ENCODE measurements around the gene SELENOM. TPM values are rescaled to one million over a fixed set of nuclear protein-coding genes. Genes with fewer than 3 reads are reported as not detected.

SELENOM gene, protein sequence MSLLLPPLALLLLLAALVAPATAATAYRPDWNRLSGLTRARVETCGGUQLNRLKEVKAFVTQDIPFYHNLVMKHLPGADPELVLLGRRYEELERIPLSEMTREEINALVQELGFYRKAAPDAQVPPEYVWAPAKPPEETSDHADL
- 69.8 and 146 TPM in 2 replicates for total RNA-seq

DNA sequence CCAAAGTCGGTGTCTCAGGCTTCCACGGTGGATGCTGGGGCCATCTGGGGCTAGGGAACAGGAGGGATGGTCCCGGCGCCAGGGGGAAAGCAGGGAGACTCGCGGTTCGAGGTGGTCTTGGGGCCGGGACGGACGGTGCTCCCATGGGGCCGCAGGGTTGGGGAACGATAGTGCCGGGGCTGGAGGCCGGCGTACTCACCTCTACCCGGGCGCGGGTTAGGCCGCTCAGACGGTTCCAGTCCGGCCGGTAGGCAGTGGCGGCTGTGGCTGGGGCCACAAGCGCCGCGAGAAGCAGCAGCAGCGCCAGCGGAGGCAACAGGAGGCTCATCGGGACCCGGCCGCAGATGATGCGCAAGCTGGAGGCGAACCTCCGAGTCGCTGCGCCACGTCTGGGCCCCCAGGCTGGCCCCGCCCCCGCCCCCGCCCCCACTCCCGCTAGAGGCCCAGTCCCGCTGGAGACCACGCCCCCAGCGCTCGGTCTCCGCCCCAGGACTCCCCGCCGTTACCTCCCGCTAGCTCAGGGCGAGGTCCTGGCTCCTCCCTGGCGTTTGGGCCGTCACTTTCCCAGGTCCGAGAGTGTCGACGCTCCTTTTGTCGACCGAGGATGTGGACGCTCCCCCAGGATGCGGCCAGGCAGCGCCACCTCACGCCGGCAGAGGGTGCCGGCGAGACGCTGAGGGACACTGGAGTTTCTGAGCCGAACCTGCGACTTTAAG, at the start of gene SELENOM:
Gene SELENOM (minus strand): TSS at position 391 of the 716 bp plus-strand sequence. CDS start 63 bp downstream, at position 328.

DNA sequence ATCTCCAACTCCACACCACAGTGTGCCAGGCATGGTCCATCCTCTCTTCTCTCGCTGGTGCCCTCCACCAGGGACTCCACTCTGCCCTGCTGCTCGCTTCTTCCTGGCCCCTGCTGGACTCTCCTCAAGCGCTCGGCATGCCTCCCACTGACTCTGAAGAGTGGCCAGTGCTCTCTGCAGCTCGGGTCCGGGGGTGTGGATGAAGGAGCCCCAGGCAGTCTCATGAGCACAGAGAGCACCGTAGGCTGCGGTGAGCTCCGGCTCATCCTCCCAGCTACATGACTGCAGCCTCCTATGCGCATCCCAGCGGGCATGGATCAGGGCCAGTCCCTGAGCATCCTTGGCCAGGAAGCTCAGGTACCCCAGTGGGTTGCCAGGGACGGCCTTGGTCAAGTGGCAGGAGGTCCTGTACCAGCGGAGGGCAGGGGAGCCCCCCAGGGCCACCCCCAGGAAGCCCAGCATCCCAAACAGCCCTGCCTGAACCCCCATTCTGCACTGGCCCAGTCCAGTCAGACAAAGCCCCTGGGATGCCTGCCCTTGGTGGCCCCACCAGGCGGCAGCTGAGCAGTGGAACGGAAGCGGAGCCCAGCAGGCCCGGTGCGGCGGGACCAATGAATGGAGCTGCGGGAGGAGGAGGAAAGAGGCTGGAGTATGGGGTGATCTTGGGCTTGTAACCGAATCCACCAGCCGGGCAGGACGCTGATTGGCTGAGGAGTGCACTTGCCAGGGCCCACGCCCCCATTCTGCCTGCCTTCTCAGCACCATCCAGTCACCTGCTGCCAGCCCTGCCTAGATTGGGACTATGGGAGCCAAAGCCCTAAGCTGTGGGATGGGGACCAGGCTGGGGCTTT, 32.7 kb upstream of the SELENOM start, which contains the start of gene PLA2G3:
Gene PLA2G3 (minus strand): TSS at position 643 of the 851 bp plus-strand sequence. CDS start 154 bp downstream, at position 489.

DNA sequence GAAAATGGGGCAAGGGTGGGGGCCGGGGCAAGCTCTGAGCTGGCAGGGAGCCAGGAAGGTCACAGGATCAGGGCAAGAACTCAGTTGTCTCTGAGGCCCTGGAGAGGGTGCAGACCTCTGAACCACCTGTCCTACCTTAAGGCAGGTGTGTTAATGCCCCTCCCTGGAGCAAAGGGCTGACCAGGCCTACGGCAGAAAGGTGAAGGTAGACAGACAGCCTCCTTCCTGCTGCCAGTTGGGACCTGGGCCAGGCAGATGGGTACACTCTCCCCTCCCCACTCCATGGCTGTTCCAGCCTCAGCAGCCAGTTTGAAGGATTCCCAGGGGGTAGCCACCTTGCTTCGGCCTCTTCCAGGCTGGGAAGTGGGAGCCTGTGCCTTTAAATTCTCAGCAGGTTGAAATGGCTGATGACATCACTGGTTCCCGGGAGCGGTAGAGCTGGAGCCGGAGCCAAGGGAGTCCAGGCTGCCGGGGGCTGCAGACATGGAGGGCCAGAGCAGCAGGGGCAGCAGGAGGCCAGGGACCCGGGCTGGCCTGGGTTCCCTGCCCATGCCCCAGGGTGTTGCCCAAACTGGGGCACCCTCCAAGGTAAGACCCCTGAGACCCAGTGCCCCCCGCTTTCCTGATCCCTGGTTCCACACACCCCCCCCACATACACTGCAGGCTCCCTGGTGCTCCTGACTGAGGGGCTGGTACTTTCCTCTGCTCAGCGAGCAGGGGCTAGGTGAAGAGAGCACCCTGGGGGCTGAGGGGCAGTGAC, 15.3 kb upstream of the SELENOM start, which contains the start of gene INPP5J:
Gene INPP5J (plus strand): TSS at position 435 of the 760 bp plus-strand sequence. CDS start 49 bp downstream, at position 484.

DNA sequence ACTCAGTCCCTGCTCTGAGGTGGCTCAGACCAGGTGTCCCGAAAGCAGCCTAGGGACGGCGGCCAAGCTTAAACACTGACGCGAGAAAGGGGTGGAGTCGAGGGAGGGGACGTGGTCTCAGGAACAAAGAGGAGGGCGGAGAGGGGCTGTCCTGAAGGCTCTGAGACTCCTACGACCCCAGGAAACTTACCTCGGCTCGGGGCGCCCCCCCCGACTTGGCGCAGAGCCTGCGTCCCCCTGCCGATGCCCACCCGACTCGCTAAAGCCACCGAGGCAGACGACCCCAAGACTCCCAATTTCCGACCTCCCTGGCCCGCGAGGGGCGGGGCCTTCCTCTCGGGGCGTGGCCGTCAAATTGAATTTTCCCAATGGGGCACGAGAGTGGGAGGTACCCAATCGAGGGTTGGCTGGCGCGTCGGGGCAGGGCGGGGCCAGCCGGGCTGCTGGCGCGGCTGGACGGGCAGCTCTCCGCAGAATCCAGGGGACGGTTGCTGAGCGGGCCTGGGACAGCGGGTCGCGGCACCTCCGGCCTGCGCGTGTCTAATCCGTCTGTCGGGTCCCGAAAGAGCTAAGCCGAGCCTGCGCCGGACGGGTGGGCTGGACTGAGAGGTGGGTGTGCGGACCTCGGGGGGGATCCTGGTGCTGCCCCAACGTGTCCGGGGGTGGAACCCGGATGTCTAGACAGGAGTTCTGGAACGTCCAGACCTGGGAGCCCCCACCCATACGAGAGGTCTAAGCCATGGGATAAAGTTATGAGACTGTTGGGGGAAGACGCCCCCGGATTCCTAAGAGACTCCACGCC, 26.3 kb downstream of the SELENOM start, which contains the start of gene SMTN:
Gene SMTN (plus strand): TSS at position 471 of the 802 bp plus-strand sequence. CDS start 1,941 bp downstream, outside the sequence.

Other genes with a start within 250 kb of the SELENOM start
- gene MORC2, start 138.8 kb downstream of the SELENOM start, total RNA-seq: 16.7 and 18.0 TPM in 2 replicates
- 36.1 and 38.4 TPM in 2 replicates for gene TUG1, start 138.3 kb downstream of the SELENOM start, total RNA-seq
- 149 and 322 TPM in 2 replicates for gene SMTN, start 26.2 kb downstream of the SELENOM start, total RNA-seq
- 0.11 and 0.12 TPM in 2 replicates for gene INPP5J, start 15.4 kb upstream of the SELENOM start, total RNA-seq
- 0.25 and 0.33 TPM in 2 replicates for gene PLA2G3, start 32.9 kb upstream of the SELENOM start, total RNA-seq
- 30.2 and 35.0 TPM in 2 replicates for gene RNF185, start 52.6 kb upstream of the SELENOM start, total RNA-seq
- gene LIMK2, start 104.7 kb upstream of the SELENOM start, total RNA-seq: 20.8 and 23.4 TPM in 2 replicates
- gene PIK3IP1, start 184.9 kb upstream of the SELENOM start, total RNA-seq: 22.2 and 22.7 TPM in 2 replicates
- 11.4 and 11.7 TPM in 2 replicates for gene PATZ1, start 238.8 kb upstream of the SELENOM start, total RNA-seq